RWPE1 (cell line): Measurements from ENCODE around the gene HADHB.

Source experiments
- CTCF ChIA-PET: fragments of 350-600 bp; sonication (Branson Sonifier 250); formaldehyde crosslinking; extraction: SDS; loops from one replicate; lab custom pipeline; 2021; lab: Yijun Ruan, JAX
- POLR2A ChIA-PET: fragments of 400-600 bp; formaldehyde crosslinking; extraction: SDS; loops from one replicate; lab custom pipeline; 2020; ENCODE audit warnings: antibody characterized with exemption; ENCODE audit not compliant: low non-redundant PET; lab: Yijun Ruan, JAX
- DNase-seq: peaks from one replicate; pipeline ENCODE4 v3.0.0; 2012; ENCODE audit warnings: low spot score
- H3K27ac ChIP-seq: fragments of 450-650 bp; 2 replicates; pipeline ENCODE4 v1.5.1; 2017
- CTCF ChIP-seq: fragments of 450-650 bp; conservative IDR thresholded peaks from 2 replicates; pipeline ENCODE4 v1.5.1; 2017; ENCODE audit warnings: low read depth, mild to moderate bottlenecking

HADHB gene

GRCh38 chr2:26241928-26242436, 2.8 kb upstream of the HADHB start:
- ChIA-PET CTCF (interaction anchor here (0.9 kb wide), 1 partner anchor 250 kb away, joined by 3 read pairs; no protein-coding TSS in a partner anchor), POLR2A (no interaction called here)
- no peak overlapping the region for H3K27ac ChIP-seq

GRCh38 chr2:26243470-26244308, 1.1 kb upstream of the HADHB start:
- H3K27ac ChIP-seq: peak overlapping the region; percentile 96
- POLR2A ChIA-PET: interaction anchor here (0.8 kb wide), 1 partner anchor 56 kb away, joined by 3 read pairs; no protein-coding TSS in a partner anchor
- DNase-seq: peak; percentile 6
- CTCF ChIA-PET: interaction anchor here (0.7 kb wide), 1 partner anchor 68 kb away, joined by 3 read pairs; no protein-coding TSS in a partner anchor
- TF ChIP-seq CTCF: no peak

More at GRCh38 chr2:26241928-26242436, 2.8 kb upstream of the HADHB start:
- TF ChIP-seq CTCF: no peak
- DNase-seq: no peak

GRCh38 chr2:26245231-26245732, 543 bp downstream of the HADHB start:
- H3K27ac ChIP-seq: peak overlapping the region; percentile 96
- TF ChIP-seq CTCF: no peak
- DNase-seq: peak; percentile 45
- ChIA-PET CTCF (interaction anchor here (0.5 to 0.8 kb wide), 3 partner anchors 90 to 487 kb away, joined by 3 to 4 read pairs (median 4); no protein-coding TSS in a partner anchor), POLR2A (interaction anchor here (0.6 kb wide), 1 partner anchor 11 kb away, joined by 4 read pairs; no protein-coding TSS in a partner anchor)

GRCh38 chr2:26245810-26246209, 1.1 kb downstream of the HADHB start:
- DNase-seq: no peak
- POLR2A ChIA-PET: no interaction called here

GRCh38 chr2:26246818-26247217, 2.1 kb downstream of the HADHB start:
- no peak for TF ChIP-seq CTCF
- peak overlapping the region; percentile 72; the same call in 1 of the 2 replicates for H3K27ac ChIP-seq
- CTCF ChIA-PET: interaction anchor here (0.6 to 0.7 kb wide), 2 partner anchors 41 to 145 kb away, joined by 3 read pairs; no protein-coding TSS in a partner anchor
- POLR2A ChIA-PET: interaction anchor here (0.9 kb wide), 1 partner anchor 53 kb away, joined by 3 read pairs; no protein-coding TSS in a partner anchor
- peak; percentile 9 for DNase-seq

More at GRCh38 chr2:26245810-26246209, 1.1 kb downstream of the HADHB start:
- peak overlapping the region; percentile 96 for H3K27ac ChIP-seq
- CTCF ChIA-PET: no interaction called here
- TF ChIP-seq CTCF: no peak

DNA sequence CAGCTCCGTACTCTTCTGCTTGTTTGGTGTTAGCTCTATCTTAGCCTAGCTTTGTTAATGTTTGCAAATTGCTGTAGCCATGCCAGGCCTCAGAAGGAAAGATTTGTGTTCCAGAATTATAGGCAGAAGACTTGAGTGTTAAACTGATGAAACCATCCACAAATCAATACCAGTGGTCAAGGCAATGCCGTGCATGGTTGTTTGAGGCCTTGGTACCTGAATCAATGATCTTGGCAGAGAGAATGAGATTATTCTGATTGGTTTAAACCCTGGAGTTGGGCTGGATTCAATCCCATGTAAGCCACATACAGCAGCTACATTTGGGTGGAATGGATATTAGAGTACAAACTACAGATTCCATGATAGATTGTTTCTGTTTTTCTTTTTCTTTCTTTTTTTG, 4.9 kb downstream of the HADHB start:
- POLR2A ChIA-PET: no interaction called here
- CTCF ChIA-PET: no interaction called here
- no peak for TF ChIP-seq CTCF
- no peak for DNase-seq
- no peak overlapping the region for H3K27ac ChIP-seq
